HG02852 (cell line): ENCODE measurements around the gene CCZ1.
"Not testable (repeated sequence)": the region's sequence is repeated elsewhere in the genome, so short reads cannot be mapped to it uniquely, and the experiment has no call there.

ENCODE experiments used
- ATAC-seq: cut with Tn5 transposase; IDR thresholded peaks from one replicate; pipeline ENCODE4 v1.9.1; 2021; ENCODE audit warnings: mild to moderate bottlenecking, moderate library complexity; ENCODE audit not compliant: unreplicated experiment

The CCZ1 gene

DNA sequence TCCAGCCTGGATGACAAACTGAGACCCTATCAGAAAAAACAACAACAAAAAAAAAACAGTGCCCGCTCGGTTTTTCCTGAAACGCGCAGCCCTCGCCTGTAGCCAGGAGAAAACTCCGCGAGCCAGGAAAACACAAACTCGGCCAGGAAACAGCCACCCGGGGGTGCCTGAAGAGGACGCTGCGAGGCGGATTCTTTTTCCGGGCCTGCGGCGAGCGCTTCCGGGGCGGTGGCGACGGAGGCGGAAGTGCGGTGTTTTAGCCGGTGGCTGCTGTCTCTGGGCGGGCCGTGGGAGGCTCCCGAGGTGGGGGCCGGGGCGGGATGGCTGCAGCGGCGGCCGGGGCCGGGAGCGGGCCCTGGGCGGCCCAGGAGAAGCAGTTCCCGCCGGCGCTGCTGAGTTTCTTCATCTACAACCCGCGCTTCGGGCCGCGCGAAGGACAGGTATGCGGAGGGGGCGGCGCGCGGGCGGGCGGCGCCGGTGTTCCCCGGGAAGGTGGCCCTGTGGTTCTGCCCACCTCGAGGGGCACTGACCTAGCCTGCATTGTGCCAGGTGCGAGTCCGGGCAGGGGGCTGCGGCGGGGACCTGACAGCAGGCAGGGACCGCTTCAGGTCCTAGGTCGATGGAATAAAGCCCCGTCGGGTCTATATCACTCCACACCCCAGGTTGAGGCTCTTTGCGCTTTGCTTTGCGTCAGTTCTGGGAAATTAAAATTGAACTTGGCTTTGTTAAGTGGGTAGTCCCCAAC, at the start of gene CCZ1:
TSS of gene CCZ1 (plus strand) at position 254 of the 745 bp plus-strand sequence. CDS start at position 321, 67 bp downstream.
- peak; percentile 86 for ATAC-seq

DNA sequence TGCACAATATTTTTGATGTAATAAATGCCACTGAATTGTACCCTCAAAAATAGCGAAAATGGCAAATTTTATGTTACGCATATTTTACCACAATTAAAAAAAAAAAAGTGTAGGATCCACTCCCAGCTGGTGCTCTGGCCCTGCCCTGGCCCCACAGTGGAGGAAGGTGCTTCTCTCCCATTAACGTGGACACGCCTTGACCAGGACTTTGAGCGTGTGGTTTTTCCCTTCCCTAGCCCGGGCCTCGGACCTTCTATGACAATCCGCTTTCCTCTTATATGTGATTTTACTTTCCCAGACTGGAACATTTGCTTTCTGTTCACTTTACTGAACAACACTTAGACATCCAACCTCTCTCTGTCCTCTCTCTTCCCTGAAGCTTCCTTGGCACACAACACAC, 47.6 kb upstream of the CCZ1 start:
- no peak for ATAC-seq

DNA sequence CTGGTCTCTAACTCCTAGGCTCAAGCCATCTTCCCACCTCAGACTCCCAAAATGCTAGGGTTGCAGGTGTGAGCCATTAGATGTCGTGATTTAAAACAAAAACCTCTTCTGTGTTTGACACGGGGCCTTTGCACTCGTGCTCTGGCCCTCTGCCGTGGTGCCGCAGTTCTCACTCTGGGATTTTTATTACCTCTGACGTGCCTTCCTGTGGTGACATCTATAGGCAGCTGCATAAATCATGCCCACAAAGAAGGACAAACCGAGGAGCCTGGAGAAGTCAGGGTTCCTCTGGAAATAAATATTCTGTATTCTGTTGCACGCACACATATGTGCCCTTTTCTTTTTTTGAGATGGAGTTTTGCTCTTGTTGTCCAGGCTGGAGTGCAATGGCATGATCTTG, 43.8 kb upstream of the CCZ1 start:
- ATAC-seq, result no peak

DNA sequence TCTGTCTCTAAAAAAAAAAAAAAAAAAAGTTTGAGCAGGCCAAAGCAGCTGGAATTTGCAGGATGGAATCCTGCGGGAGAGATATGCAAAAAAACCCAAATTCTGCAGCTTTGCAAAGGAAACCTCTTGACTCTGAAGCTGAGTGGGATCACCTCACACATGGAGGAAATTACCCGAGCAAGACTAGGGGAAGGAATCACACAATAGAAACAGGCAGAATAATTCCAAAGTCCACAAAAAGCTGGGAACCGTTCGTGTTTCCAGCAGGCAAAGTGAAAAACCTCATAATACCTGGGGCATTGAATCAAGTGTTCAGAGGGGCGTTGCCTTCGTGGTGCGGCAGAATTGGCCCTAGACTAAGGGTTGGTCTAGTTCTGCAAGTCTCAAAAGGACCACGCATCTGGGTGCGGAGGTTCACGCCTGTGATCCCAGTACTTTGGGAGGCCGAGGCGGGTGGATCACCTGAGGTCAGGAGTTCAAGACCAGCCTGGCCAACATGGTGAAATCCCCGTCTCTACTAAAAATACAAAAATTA, 41.4 kb upstream of the CCZ1 start:
- not testable (repeated sequence) for ATAC-seq

DNA sequence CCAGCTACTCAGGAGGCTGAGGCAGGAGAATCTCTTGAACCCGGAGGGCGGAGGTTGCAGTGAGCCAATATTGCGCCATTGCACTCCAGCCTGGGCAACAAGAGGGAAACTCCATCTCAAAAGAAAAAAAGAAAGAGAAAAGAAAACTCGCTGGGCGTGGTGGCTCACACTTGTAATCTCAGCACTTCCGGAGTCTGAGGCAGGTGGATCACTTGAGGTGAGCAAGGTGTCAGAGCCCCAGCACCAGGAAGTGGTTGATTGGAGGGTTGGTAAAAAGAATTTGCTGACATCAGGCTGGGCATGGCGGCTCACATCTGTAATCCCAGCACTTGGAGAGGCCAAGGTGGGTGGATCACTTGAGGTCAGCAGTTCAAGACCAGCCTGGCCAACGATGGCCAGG, 40.0 kb upstream of the CCZ1 start:
- ATAC-seq, result not testable (repeated sequence)

DNA sequence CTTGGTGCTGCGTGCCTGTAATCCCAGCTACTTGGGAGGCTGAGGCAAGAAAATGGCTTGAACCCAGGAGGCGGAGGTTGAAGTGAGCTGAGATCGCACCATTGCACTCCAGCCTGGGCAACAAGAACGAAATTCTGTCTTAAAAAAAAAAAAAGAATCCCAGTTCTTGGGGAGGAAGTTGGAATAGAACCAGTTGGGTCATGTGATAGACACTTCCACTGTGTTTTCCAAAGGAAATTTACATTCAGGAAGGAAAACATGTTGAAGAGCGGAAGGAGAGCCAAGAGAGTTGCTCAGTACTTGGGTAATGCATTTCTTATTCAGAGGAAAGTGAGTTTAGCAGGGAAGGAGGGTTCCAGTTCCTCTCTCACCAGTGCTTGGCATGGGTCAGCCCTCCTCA, 37.3 kb upstream of the CCZ1 start:
- ATAC-seq, result not testable (repeated sequence)

DNA sequence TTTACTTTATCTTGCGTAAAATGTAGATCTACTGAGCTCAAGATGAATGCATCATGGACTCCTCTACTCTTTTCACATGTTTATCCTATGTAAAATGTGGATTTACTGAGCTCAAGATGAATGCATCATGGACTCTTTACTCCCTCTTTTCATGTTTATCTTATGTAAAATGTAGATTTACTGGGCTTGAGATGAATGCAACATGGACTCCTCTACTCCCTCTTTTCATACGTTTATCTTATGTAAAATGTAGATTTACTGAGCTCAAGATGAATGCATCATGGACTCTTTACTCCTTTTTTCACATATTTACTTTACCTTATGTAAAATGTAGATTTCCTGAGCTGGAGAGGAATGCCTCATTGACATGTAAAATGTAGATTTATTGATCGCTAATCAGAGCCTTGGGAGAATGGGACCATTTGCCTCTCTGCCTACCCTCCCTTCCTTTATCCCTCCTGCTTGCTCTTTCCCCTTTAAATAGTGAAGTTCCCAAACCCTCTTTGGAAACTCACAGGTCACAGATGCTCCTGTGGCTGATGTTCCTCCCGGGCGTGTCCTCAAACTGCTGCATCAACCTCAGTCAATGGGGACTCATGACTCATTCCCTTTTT, 35.7 kb upstream of the CCZ1 start:
- not testable (repeated sequence) for ATAC-seq

DNA sequence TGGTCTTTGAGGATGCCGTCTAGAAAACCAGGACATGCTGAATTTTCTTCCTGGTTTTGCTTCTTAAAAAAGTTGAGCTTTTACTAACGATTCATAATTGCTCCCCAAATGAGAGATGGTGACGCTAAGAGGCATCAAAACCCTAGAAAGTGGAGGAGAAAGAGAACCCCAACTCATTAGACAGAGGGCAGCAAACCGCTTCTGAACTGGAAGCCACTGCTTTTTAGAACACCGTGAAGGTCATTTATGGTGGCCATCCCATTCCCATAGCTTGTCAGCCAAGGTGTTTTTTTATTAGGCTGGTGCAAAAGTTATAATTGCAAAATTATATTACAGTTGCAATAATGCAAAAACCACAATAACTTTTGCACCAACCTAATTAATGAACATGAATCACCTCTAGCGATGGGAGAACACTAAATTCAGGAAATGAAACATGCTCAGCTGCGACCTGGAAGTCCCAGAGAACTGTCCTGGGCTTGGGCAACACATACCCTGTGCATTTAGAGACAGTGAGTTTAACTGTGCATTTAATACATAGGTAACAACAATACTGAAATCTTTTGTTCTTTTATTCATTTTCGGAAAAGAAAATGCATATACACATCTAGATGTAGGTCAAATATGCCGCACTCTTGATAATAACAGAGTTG, 33.1 kb upstream of the CCZ1 start:
- not testable (repeated sequence) for ATAC-seq

DNA sequence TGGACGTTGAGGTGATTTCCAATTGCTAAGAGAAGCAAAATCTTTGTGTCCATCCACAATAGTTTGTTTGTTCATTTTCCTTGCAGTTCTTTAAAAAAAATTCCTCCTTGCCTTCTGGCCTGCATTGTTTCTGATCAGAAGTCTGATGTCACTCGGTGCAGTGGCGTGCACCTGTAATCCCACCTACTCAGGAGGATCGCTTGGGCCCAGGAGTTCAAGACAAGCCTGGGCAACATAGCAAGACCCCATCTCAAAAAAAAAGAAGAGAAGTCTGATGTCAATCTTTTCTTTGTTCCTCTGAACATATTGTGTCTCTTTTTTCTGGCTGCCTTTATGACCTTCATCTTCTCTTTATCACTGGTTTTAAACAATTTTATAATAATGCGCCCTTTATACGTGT, 31.5 kb upstream of the CCZ1 start:
- no peak for ATAC-seq

DNA sequence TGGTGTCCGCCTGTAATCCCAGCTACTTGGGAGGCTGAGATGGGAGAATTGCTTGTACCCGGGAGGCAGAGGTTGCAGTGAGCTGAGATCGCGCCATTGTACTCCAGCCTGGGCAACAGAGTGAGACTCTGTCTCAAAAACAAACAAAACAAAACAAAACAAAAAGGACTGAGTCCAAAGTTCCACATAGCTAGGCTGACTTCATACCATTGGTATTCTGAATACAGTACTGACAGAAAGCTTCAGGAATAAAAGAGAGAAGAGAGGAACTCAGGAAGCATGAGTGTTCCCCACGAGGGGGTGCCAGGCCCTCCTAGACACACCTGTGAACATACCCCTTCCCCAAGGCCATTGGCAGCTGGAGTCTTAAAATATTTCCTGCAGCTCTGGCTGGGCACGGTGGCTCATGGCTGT, 29.6 kb upstream of the CCZ1 start:
- not testable (repeated sequence) for ATAC-seq

DNA sequence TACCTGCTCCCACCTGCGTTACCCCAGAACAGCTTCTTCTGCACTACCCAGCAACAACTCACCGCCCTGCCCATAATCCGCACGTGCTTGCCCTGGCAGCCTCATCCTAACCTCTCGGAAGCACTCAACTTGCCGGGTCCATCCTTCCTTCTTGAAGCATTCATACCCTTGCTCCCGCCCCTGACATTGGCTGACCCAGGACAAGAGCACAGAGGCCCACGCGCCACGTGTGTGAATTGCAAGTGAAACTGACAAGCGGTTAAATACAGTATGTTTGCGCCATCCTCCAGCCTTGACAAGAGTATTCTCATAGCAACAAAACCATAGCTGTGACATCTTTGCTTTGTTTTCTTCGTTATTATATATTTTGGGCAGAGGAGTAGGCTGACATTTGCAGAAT, 28.8 kb upstream of the CCZ1 start:
- no peak for ATAC-seq

DNA sequence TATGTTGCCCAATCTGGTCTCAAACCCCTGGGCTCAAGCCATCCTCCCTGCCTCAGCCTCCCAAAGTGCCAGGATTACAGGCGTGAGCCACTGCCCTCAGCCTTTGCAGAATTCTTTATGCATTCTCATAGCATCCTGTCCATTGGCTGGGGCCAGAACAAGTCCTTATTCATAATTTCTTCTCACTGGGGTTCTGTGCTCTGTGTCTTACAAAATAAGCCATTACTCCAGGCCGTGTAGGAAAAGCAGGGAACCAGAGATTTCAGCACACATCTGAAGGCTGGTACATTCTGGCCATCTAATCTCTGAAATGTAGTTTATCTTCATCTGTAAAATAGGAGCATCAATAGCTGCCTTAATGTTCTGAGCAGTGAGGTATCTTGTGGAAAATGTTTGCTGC, 28.2 kb upstream of the CCZ1 start:
- ATAC-seq, result no peak

DNA sequence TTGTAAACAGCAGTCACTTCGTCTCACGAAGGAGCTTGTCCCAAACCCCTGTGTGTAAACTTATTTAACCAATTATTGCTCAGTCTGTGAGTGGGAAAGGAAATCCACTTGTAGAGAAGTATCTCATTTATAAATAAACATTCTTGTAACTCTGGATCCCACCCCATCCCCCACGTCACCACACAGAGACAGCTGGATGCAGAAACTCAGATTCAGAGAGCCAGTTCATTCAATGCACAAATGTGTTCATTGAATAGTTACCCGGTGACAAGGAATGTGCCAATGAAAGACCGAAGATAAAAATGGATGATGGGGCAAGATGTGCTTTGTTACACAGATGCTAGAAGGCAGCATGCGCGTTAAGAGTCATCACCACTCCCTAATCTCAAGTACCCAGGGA, 26.2 kb upstream of the CCZ1 start:
- no peak for ATAC-seq

DNA sequence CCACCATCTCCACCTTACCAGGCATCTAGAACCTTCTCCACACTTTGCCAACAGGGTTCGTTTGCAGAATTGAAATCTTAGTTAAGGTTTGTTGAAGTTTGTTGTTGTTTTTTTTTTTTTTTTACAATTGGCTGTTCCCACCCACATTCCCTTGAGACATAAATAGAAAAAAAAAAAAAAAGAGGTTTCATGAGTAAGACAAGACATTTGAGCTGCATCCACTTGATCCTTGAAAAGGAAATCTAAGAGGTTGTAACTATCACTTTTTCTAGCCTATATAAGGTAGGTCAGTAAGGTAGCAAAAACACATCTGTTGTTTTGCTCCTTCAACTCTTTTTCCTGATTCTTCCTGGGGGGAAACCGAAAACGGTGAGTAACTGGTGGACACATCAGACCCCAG, 18.9 kb upstream of the CCZ1 start:
- ATAC-seq, result not testable (repeated sequence)

DNA sequence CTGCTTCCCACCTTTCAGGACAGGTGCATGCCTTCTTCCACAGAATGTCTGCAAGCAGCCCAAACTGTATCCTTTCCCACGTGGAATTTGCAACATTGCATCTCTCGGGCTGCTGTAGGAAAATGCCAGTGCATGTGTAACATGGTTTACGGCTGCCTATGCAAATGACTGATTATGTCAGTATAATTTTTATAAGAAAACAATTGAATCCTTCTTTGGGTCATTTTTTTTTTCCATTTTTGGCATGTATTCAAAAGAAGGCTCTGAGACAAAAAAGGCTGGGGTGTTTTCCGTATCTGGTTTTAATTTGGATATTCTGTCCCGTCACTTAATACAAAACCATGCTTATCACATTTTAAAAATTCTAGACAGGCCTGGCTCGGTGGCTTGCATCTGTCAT, 18.4 kb upstream of the CCZ1 start:
- not testable (repeated sequence) for ATAC-seq

DNA sequence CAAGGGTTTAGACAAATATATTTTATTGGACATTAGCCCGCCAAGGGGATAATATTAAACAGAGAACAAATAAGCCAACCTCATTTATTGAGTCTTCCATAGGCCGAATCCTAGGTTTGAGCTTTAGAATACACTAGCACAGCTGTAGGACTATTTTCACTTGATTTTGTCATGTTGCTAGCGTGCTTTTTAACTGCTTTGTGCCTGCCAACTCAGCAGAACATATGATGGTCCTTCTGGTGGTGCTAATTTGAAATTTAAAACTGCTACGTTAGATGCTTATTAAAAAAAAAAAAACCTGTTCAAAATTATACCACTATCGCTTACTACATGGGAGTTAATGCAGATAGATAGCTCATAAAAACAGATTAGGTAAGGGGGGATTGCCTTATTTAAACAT, 14.1 kb upstream of the CCZ1 start:
- not testable (repeated sequence) for ATAC-seq

DNA sequence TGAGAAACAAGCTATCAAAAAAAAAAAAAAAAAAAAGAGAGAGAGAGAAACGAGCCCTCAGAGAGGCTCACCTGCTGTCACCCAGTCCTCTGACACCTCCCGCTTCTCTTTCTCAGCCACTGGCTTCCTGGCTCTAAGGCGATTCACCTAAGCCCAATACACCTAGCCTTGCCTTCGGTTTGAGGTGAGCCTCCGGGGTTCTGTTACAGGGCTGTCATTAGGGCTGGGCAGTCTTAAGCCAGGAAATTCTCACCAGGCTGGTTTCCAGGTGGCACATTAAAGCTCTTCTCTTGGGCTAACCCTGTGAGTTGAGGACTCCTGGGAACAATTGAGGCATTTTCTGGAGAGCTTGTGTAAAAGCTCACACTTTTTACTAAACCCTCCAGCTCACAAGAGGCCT, 10.5 kb upstream of the CCZ1 start:
- not testable (repeated sequence) for ATAC-seq

DNA sequence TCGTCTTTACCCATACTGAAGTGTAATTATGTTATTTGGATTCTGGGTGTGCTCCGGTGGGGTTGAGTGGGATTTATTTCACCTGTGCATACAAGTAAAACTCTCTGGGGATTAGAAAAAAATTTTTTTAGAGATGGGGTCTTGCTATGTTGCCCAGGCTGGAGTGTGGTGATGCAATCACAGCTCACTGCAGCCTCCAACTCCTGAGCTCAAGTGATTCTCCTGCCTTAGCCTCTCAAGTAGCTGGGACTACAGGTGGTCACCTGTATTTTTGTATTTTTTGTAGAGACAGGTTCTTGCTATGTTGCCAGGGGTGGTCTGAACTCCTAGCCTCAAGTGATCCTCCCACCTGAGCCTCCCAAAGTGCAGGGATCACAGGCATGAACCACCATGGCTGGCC, 8.3 kb upstream of the CCZ1 start:
- ATAC-seq, result not testable (repeated sequence)

DNA sequence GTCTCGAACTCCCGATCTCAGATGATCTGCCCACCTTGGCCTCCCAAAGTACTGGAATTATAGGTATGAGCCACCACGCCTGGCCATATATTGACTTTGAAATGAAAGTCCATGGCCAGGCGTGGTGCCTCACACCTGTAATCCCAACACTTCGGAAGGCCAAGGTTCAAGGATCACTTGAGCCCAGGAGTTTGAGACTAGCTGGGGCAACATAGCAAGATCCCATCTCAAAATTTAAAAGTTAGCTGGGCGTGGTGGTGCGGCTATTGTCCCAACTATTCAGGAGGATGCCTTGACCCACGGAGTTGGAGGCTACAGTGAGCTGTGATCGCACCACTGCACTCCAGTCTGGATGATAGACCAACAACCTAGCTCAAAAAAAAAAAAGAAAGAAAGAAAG, 6.0 kb upstream of the CCZ1 start:
- ATAC-seq, result no peak

DNA sequence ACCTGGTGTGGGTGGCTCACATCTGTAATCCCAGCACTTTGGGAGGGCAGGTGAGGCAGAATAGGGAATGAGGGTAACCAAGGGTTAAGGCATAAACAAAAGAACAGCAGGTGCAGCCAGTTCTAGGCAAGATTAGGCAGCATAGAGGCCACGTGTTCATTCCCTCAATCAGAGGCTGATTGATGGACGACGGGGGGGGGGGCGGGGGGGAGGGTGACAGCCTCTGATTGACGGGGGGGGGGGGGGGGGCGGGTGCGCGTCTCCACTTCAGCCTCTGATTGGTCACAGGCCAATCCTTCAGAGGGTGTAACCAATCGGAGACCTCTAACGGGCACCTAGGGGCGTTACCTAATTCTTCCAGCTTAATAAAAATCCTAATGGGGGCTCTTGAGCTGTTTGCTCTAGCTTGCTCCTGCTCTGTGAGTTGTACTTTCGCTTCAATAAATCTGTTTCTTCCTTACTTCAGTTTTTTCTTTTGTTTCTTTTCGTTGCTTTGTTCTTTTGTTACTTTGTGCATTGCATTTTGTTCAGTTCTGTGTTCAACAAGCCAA, 1.1 kb upstream of the CCZ1 start:
- not testable (repeated sequence) for ATAC-seq

DNA sequence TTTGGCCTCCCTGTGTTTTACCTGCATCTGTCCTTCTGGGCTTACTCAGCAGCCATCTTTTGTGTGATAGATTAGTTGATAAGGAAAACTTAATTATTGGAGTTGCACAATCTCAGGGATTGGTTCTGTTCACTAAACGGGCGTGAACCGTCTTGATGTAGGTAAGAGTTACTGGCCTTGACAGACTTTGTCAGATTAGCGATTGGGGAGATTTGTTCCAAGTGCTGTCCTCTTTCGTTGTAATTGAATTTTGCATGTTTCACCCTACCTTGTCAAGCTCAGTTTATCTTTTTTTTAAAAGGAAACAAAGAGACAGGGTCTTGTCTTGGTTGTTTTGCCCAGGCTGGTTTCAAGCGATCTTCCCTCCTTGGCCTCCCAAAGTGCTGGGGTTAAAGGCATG, 4.5 kb downstream of the CCZ1 start:
- ATAC-seq, result not testable (repeated sequence)
